ENCODE results near the gene CARD9. TPM values are rescaled to one million over a fixed set of nuclear protein-coding genes. Genes with fewer than 3 reads are reported as not detected.

CARD9 gene
- polyA plus RNA-seq, 1 of the 3 experiments (the other 2 are of a cell fraction): 1.1 TPM

DNA sequence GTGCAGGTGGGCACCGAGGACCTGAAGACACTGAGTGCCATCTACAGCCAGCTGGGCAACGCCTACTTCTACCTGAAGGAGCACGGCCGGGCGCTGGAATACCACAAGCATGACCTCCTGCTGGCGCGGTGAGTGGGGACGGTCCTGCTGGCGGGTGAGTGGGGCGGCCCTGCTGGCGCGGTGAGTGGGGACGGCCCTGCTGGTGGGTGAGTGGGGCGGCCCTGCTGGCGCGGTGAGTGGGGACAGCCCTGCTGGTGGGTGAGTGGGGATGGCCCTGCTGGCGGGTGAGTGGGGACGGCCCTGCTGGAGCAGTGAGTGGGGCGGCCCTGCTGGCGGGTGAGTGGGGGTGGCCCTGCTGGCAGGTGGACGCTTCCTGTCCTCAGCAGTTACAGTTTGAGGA, 38.9 kb downstream of the CARD9 start:
- H3K4me2 ChIP-seq: no peak overlapping the region
- H3K9me3 ChIP-seq: no peaks in the 10 kb centered on the region
- no peak overlapping the region for H3K9ac ChIP-seq
- no peaks in the 10 kb centered on the region for H3K9me2 ChIP-seq
- H3K79me2 ChIP-seq (ENCODE audit: insufficient read depth): peaks cover 36% of the 10 kb centered on the region
- 97% methylated on average over 10 of the region's 21 CpGs for WGBS (ENCODE audit: low lambda C conversion rate)
- TF ChIP-seq, protein P1, sequence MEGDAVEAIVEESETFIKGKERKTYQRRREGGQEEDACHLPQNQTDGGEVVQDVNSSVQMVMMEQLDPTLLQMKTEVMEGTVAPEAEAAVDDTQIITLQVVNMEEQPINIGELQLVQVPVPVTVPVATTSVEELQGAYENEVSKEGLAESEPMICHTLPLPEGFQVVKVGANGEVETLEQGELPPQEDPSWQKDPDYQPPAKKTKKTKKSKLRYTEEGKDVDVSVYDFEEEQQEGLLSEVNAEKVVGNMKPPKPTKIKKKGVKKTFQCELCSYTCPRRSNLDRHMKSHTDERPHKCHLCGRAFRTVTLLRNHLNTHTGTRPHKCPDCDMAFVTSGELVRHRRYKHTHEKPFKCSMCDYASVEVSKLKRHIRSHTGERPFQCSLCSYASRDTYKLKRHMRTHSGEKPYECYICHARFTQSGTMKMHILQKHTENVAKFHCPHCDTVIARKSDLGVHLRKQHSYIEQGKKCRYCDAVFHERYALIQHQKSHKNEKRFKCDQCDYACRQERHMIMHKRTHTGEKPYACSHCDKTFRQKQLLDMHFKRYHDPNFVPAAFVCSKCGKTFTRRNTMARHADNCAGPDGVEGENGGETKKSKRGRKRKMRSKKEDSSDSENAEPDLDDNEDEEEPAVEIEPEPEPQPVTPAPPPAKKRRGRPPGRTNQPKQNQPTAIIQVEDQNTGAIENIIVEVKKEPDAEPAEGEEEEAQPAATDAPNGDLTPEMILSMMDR (IDR thresholded peaks at IDR 0.05): no peak
- TF ChIP-seq, protein P2, sequence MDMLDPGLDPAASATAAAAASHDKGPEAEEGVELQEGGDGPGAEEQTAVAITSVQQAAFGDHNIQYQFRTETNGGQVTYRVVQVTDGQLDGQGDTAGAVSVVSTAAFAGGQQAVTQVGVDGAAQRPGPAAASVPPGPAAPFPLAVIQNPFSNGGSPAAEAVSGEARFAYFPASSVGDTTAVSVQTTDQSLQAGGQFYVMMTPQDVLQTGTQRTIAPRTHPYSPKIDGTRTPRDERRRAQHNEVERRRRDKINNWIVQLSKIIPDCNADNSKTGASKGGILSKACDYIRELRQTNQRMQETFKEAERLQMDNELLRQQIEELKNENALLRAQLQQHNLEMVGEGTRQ (IDR thresholded peaks at IDR 0.05; ENCODE audit: borderline replicate concordance, low read depth, low read length): no peak
- TF ChIP-seq RCOR1 (IDR thresholded peaks at IDR 0.05; ENCODE audit: low read length): no peak
- TF ChIP-seq NFIC (IDR thresholded peaks at IDR 0.05; ENCODE audit: borderline replicate concordance): no peak
- TF ChIP-seq MXI1 (IDR thresholded peaks at IDR 0.05; ENCODE audit: low read depth, low read length): no peak
- TF ChIP-seq, protein P3, sequence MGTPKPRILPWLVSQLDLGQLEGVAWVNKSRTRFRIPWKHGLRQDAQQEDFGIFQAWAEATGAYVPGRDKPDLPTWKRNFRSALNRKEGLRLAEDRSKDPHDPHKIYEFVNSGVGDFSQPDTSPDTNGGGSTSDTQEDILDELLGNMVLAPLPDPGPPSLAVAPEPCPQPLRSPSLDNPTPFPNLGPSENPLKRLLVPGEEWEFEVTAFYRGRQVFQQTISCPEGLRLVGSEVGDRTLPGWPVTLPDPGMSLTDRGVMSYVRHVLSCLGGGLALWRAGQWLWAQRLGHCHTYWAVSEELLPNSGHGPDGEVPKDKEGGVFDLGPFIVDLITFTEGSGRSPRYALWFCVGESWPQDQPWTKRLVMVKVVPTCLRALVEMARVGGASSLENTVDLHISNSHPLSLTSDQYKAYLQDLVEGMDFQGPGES (IDR thresholded peaks at IDR 0.05; ENCODE audit: low read depth, low read length): no peak
- no peak for TF ChIP-seq FOXJ3 (CRISPR knock-in tag; IDR thresholded peaks at IDR 0.05)
- TF ChIP-seq, protein P4, sequence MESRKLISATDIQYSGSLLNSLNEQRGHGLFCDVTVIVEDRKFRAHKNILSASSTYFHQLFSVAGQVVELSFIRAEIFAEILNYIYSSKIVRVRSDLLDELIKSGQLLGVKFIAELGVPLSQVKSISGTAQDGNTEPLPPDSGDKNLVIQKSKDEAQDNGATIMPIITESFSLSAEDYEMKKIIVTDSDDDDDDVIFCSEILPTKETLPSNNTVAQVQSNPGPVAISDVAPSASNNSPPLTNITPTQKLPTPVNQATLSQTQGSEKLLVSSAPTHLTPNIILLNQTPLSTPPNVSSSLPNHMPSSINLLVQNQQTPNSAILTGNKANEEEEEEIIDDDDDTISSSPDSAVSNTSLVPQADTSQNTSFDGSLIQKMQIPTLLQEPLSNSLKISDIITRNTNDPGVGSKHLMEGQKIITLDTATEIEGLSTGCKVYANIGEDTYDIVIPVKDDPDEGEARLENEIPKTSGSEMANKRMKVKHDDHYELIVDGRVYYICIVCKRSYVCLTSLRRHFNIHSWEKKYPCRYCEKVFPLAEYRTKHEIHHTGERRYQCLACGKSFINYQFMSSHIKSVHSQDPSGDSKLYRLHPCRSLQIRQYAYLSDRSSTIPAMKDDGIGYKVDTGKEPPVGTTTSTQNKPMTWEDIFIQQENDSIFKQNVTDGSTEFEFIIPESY (IDR thresholded peaks at IDR 0.05; ENCODE audit: borderline replicate concordance, low read depth): no peak
- TF ChIP-seq CHD2 (IDR thresholded peaks at IDR 0.05; ENCODE audit: low read length, partially characterized antibody): no peak
- TF ChIP-seq ELF1 (IDR thresholded peaks at IDR 0.05): no peak
- TF ChIP-seq EP300 (IDR thresholded peaks at IDR 0.05; ENCODE audit: borderline replicate concordance in 1 of 2, low read depth in 1 of 2, low read length in 1 of 2): no peak
- TF ChIP-seq SIN3A (IDR thresholded peaks at IDR 0.05; ENCODE audit: borderline replicate concordance, low read depth, low read length): no peak
- ChIA-PET POLR2A (no interaction called here), CTCF (interaction anchor here (3.0 kb wide), 1 partner anchor 11 kb away, joined by 13 read pairs; no protein-coding TSS in a partner anchor)
- H3K4me1 ChIP-seq (ENCODE audit: control insufficient read depth in 1 of 2, insufficient read depth in 2 of 2, low read depth in 1 of 2, low read length in 1 of 2): peaks cover 1 to 2% of the 10 kb centered on the region in 2 experiments; a peak in 1 of 4 replicates
- no peak overlapping the region for H3K27ac ChIP-seq (ENCODE audit: low read depth in 2 of 2, low read length in 1 of 2)
- H4K20me1 ChIP-seq (ENCODE audit: insufficient read depth): peaks cover 33% of the 10 kb centered on the region
- peaks cover 0 to 33% of the 10 kb centered on the region in 2 experiments for H3K36me3 ChIP-seq (replicated peaks in 1 of 2; ENCODE audit: control insufficient read depth in 1 of 2, insufficient read depth in 2 of 2, low read length in 1 of 2)
- H3K27me3 ChIP-seq (ENCODE audit: insufficient read depth): no peaks in the 10 kb centered on the region
- H2AFZ ChIP-seq (ENCODE audit: low read depth): no peak overlapping the region
- DNase-seq: no peak
- no peaks in the 10 kb centered on the region for H3F3A ChIP-seq (replicated peaks; ENCODE audit: insufficient read depth)
- no peak overlapping the region for H3K4me3 ChIP-seq (ENCODE audit: low read depth in 2 of 2, low read length in 1 of 2)

All from SK-N-SH (cell line).